Skeletal muscle tissue (tissue), 4 donors: Measurements from ENCODE around the gene UNC5C. TPM values are rescaled to one million over a fixed set of nuclear protein-coding genes. Genes with fewer than 3 reads are reported as not detected.

ENCODE experiments used
- H3K27ac ChIP-seq: one replicate; pipeline ENCODE4 v1.7.0; 2013; ENCODE audit warnings: mild to moderate bottlenecking, low read depth, low read length, inconsistent platforms
- H3K27me3 ChIP-seq, 3 donors: one replicate each; pipeline ENCODE4 v1.7.0; 2013; ENCODE audit warnings: low read length in 3 of 3; ENCODE audit not compliant: control insufficient read depth in 3 of 3, insufficient read depth in 3 of 3
- H3K36me3 ChIP-seq, 3 donors: one replicate each; pipeline ENCODE4 v1.7.0; 2013; ENCODE audit warnings: low read length in 3 of 3; ENCODE audit not compliant: control insufficient read depth in 3 of 3, insufficient read depth in 3 of 3
- H3K4me1 ChIP-seq, 3 donors: one replicate each; pipeline ENCODE4 v1.7.0; 2013; ENCODE audit warnings: low read length in 3 of 3, mild to moderate bottlenecking in 3 of 3; ENCODE audit not compliant: control insufficient read depth in 3 of 3, insufficient read depth in 3 of 3
- H3K4me3 ChIP-seq, 3 donors: one replicate each; pipeline ENCODE4 v1.7.0; 2013; ENCODE audit warnings: low read length in 3 of 3
- H3K9ac ChIP-seq, 3 donors: one replicate each; pipeline ENCODE4 v1.7.0; 2013; ENCODE audit warnings: low read length in 3 of 3, mild to moderate bottlenecking in 3 of 3, moderate library complexity in 2 of 3, low read depth in 1 of 3
- H3K9me3 ChIP-seq, 3 donors: one replicate each; pipeline ENCODE4 v1.7.0; 2013; ENCODE audit warnings: low read length in 3 of 3; ENCODE audit not compliant: control insufficient read depth in 3 of 3
- total RNA-seq: library from RNA; depleted of rRNA; stranded (reverse); fragments of >200 nt; gene quantifications from one replicate; pipeline ENCODE4 v1.2.3, GENCODE V29; 2014
- donor health status: Osteomylitis.

The UNC5C gene
- total RNA-seq, 1 donor from 2014 or later = 1.0 TPM

DNA sequence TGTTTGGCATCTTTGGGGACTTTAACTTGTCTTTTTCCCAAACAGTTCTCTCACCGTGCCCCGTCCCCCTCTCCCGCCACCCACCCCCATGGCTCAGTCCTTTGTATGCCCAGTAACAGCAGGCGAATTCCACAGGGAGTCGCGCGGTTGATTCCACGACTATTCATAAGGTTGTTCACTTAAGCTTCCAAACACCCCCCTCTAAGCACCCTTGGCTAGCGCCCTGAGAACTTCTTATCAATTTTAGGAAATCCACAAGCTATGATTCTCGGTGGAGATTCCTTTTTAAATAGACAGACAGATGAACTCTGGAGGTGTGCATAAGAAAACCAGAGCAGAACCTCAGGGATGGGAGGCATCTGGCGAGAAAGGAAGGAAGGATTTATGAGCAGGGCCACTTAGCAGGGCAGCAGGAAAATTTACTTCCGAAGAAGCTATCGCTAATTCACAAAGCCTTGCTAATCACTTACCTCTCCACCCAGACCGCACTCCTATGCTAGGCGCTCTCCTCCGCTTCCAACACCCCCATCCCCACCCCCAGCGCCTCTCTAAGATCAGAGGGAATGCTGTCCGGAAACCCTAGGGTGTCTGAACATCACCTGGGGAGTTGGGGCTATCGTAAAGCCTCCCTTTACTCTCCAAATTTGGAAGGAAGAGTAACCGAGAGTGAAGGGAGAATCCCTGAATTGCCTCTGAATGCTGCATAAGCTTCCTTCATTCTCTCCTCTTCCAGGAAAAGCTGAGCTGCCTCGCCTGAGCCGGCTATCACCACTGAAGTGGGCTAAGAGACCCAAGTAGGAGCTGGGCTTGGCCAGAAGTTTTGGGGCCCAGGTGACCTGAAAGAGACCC lies 1.7 kb downstream of the UNC5C start:
- no peak overlapping the region for H3K27ac ChIP-seq
- H3K4me1 ChIP-seq = peaks cover 16 to 18% (median 16%) of the 10 kb centered on the region in 3 donors
- peak overlapping the region in 1 of 3 donors; percentile 33 for H3K9ac ChIP-seq
- H3K4me3 ChIP-seq = peak overlapping the region in 2 of 3 donors; percentile 35 to 54
- H3K9me3 ChIP-seq = no peaks in the 10 kb centered on the region
- peaks cover 19 to 50% (median 38%) of the 10 kb centered on the region in 3 donors for H3K27me3 ChIP-seq
- no peaks in the 10 kb centered on the region for H3K36me3 ChIP-seq

GRCh38 chr4:95546221-95546620 lies 2.6 kb downstream of the UNC5C start:
- Histone ChIP-seq H3K4me1 (peaks cover 16 to 18% (median 16%) of the 10 kb centered on the region in 3 donors), H3K9ac (no peak overlapping the region), H3K27ac (no peak overlapping the region), H3K36me3 (no peaks in the 10 kb centered on the region), H3K4me3 (no peak overlapping the region), H3K9me3 (no peaks in the 10 kb centered on the region), H3K27me3 (peaks cover 19 to 50% (median 38%) of the 10 kb centered on the region in 3 donors)

GRCh38 chr4:95545546-95545945 lies 3.2 kb downstream of the UNC5C start:
- H3K4me3 ChIP-seq = no peak overlapping the region
- no peak overlapping the region for H3K9ac ChIP-seq
- peaks cover 19 to 49% (median 37%) of the 10 kb centered on the region in 3 donors for H3K27me3 ChIP-seq
- no peak overlapping the region for H3K27ac ChIP-seq
- H3K9me3 ChIP-seq = no peaks in the 10 kb centered on the region
- peaks cover 16 to 18% (median 16%) of the 10 kb centered on the region in 3 donors for H3K4me1 ChIP-seq
- no peaks in the 10 kb centered on the region for H3K36me3 ChIP-seq

GRCh38 chr4:95544113-95545103 lies 4.4 kb downstream of the UNC5C start:
- H3K27me3 ChIP-seq = peaks cover 15 to 39% (median 27%) of the 10 kb centered on the region in 3 donors
- H3K9me3 ChIP-seq = no peaks in the 10 kb centered on the region
- H3K4me1 ChIP-seq = peaks cover 12 to 16% (median 15%) of the 10 kb centered on the region in 3 donors
- no peak overlapping the region for H3K9ac ChIP-seq
- H3K36me3 ChIP-seq = no peaks in the 10 kb centered on the region
- no peak overlapping the region for H3K4me3 ChIP-seq
- no peak overlapping the region for H3K27ac ChIP-seq

- Histone ChIP-seq H3K9ac (no peak overlapping the region), H3K4me3 (no peak overlapping the region), H3K27ac (no peak overlapping the region), H3K4me1 (peaks cover 0 to 2% (median 0%) of the 10 kb centered on the region in 3 donors), H3K27me3 (peaks cover under 1 to 17% (median 7%) of the 10 kb centered on the region in 3 donors), H3K36me3 (no peaks in the 10 kb centered on the region), H3K9me3 (no peaks in the 10 kb centered on the region)
Measured at GRCh38 chr4:95541889-95542607, 6.7 kb downstream of the UNC5C start.

DNA sequence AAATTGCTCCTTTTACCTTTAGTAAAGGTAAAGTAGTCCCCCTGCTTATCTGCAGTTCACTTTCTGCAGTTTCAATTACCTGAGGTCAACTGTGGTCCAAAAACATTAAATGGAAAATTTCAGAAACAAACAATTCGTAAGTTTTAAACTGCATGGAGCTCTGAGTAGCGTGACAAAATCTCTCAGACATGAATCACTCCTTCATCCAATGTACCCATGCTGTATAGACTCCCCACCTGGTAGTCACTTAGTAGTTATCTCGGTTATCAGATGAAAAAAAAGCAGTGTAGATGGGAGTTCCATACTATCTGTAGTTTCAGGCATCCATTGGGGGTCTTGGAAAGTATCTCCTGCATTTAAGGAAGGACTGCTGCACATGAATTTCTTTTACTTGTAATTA lies 7.7 kb downstream of the UNC5C start:
- Histone ChIP-seq H3K27me3 (peaks cover 0 to 8% (median under 1%) of the 10 kb centered on the region in 3 donors), H3K4me1 (peaks cover 0 to 1% (median 0%) of the 10 kb centered on the region in 3 donors), H3K27ac (no peak overlapping the region), H3K4me3 (no peak overlapping the region), H3K36me3 (no peaks in the 10 kb centered on the region), H3K9ac (no peak overlapping the region), H3K9me3 (no peaks in the 10 kb centered on the region)

DNA sequence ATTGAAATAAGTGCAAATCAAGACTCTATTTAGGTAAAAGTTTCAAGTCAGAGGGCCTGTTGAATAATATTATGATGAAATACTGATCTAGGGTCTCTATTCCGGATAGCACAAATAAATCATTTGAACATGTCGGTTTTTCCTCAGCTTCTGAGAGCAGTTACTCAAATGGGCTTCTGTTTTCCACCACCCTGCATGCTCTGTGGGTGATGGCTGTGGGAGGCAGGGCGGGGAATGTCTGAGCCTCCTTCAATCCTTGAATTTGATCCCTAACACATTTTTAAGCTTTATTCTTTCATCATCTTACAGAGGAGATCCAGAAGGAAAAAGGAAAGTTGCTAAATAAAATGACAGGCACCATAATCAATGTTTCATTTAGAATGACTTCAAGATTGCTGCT lies 8.5 kb downstream of the UNC5C start:
- no peak overlapping the region for H3K27ac ChIP-seq
- no peaks in the 10 kb centered on the region for H3K9me3 ChIP-seq
- peaks cover 0 to 3% (median 0%) of the 10 kb centered on the region in 3 donors for H3K27me3 ChIP-seq
- H3K4me3 ChIP-seq = no peak overlapping the region
- H3K36me3 ChIP-seq = no peaks in the 10 kb centered on the region
- no peak overlapping the region for H3K9ac ChIP-seq
- no peaks in the 10 kb centered on the region for H3K4me1 ChIP-seq

- no peak overlapping the region for H3K27ac ChIP-seq
- H3K27me3 ChIP-seq = peaks cover 0 to 3% (median 0%) of the 10 kb centered on the region in 3 donors
Measured at GRCh38 chr4:95539106-95539505, 9.7 kb downstream of the UNC5C start.

DNA sequence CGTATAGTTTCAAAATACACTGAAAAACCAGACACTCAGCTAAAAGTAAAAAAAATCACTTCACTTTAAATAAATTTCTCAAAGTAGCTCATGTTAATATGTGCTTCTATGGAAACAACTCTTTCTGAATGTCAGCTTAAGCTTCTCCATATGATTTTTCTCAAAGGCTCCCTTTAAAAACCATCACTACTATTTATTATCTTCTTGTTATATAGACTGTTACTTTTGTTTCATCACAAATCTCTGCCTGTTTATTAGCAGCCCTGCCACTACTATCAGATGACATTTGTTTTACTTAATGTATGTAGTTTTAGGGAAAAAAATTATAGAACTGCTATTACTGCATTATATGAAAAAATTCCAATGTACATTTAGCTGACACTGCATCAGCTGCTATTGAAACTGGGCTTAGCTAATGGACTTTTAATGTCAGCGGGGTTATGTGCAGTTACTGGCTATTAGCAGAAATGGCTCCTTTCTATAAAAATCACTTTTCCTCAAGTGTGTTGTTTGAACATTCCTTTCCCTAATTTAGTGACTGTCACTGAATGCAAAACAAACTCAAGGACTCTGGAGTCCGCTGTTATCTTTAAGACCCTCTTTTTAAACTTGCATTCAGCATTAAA lies 10.8 kb downstream of the UNC5C start:
- Histone ChIP-seq H3K9me3 (no peaks in the 10 kb centered on the region), H3K36me3 (no peaks in the 10 kb centered on the region), H3K27me3 (no peaks in the 10 kb centered on the region), H3K27ac (no peak overlapping the region), H3K4me3 (no peak overlapping the region), H3K9ac (no peak overlapping the region), H3K4me1 (no peaks in the 10 kb centered on the region)

More at GRCh38 chr4:95539106-95539505, 9.7 kb downstream of the UNC5C start:
- no peak overlapping the region for H3K4me3 ChIP-seq
- H3K36me3 ChIP-seq = no peaks in the 10 kb centered on the region
- no peaks in the 10 kb centered on the region for H3K9me3 ChIP-seq
- no peaks in the 10 kb centered on the region for H3K4me1 ChIP-seq
- H3K9ac ChIP-seq = no peak overlapping the region
